HG03039 (cell line): Measurements from ENCODE around the gene CHAC1.

ENCODE experiments used
- ATAC-seq: cut with Tn5 transposase; IDR thresholded peaks from one replicate; pipeline ENCODE4 v1.9.1; 2021; ENCODE audit warnings: mild to moderate bottlenecking, moderate library complexity; ENCODE audit not compliant: unreplicated experiment

CHAC1 gene, protein sequence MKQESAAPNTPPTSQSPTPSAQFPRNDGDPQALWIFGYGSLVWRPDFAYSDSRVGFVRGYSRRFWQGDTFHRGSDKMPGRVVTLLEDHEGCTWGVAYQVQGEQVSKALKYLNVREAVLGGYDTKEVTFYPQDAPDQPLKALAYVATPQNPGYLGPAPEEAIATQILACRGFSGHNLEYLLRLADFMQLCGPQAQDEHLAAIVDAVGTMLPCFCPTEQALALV

DNA sequence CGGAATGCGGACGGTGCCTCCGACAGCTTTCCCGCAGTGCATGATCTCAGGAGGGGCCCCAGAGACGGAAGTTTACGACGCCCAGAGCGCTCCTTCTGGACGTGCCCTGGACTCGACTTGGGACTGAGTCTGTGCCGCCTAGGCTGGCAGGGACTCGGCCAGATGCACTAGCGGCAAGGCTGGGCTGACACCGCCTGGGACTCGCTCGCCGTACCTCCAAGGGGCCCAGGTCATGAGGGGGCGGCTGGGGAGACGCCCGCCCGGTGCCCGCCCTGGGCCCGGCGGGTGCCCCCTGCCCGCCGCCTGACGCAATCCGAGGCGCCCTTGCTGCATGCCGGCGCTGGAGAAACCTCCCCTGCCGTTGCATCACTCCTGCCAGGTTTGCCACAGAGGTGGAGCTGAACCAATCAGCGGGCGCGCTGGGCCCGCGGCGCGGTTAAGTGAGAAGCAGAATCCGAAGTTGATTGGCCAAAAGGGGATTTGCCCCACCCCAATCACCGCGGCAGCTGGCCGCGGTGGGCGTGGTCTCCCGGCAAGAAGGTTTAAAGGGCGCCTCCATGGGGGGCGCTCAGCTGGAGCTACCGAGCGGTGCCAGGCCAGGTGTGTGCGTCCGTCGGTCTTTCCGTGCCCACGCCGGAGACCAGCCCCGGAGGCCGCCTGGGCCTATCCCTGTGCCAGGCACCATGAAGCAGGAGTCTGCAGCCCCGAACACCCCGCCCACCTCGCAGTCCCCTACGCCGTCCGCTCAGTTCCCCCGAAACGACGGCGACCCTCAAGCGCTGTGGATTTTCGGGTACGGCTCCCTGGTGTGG is at the start of gene CHAC1:
CHAC1 (plus strand) TSS at position 571 of the 812 bp plus-strand sequence; CDS start at position 684, 113 bp downstream.
- ATAC-seq, result peak; percentile 90

DNA sequence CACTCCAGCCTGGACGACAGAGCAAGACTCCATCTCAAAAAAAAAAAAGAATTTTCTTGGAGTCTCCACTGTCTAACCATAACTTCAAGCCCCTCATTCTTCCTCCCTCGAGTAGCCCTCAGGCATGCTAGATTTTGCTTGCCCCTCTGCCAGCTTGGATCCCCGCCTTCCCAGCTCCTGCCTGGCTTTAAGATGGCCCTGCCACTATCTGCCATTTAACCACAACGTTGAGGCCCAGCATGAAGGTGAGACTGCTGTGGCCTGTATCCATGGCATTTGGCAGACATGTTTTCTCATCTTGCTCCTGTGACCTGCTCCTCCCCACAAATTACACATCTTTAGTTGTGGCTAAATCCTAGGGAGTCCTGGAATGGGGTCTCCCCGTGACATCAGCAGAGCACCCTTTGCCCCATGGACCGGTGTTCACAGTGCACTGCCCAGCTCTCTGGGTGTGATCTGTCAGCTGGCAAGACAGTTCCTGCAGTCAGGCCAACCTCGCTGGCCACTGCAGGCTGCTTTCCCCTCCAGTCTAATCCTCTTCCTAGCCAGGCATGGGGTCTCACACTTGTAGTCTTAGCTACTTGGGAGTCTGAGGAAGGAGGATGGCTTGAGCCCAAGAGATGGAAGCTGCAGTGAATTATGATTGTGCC is 48.6 kb upstream of the CHAC1 start:
- ATAC-seq, result no peak

DNA sequence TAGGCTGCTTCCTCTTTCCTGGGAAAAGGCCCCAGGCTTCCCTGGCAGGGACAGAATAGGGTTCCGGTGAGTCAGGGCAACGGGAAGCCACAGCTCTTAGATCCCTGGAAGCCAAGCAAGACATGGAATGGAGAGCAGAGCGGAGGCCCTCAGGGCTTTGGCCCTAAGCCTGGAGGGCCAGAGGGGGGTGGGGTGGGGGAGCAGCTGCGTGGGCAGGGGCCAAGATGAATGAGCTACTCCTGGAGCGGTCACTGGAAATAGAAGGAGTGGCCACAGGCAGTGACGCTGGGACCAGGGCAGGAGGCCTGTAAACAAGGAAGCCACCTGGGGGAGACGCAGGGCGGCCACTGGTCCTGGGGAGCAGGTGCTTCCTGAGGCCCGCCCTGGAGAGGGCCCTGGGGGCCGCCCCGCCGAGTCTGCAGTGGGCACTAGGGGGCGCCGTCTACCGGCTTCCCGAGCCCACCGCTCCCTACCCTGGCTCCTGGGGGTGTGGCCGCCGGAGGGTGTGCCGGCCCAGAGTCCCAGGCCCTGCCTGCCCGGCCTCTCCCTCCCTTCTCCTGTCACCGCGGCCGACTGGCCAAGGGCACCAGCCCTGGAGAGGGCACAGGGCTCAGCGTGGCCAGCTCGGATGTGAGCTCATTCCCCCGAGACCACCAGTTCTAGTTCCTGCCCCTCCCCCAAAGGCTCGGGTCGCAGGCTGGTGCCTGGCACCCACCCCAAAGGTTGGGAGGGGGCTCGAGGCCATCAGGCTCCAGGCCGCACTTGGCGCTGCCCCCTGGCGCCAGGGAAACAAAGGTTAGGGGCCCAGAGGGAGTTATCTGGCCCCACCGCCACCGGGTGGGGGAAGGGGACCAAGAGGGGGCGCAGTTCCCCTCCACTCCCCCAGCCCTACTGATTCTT is 46.9 kb upstream of the CHAC1 start:
- peak; percentile 57 for ATAC-seq

DNA sequence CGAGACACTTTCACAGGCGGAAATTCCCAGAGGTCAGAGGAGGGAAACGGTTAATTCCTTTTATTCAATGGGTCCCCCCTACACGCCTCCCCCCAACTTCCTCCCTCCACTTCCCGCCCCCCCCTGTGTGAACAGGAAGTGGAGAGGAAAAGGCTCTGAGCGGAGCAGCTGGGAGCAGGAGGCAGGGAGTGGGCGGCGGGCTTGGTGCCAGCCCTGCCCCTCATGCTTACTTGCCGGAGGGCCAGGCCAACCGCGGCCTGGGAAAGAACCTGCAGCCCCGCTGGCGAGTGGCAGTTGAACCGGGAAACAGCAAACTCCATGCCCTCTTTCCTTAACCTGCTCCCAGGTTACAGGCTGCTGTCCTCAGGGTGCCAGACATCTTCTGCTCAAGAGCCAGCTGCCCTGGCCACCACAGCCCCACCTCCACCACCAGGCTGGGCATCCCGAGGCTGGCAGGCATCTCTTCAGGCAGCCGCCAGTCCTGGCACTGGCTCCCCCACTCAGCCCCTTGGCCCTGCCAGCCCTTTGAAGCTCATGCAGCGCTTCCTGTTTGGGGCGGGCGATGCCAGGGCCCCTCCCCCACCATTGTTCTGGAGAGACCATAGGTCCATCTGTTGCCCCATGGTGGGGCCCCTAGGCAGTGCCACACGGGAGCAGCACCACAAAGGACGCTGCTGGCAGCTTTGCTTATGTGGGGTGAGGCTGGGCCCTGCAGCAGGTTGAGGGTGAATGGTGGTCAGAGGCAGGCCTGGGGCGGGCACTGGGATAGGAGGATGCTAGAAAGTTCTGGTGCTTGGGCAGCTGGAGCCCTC is 46.1 kb upstream of the CHAC1 start:
- ATAC-seq, result no peak

DNA sequence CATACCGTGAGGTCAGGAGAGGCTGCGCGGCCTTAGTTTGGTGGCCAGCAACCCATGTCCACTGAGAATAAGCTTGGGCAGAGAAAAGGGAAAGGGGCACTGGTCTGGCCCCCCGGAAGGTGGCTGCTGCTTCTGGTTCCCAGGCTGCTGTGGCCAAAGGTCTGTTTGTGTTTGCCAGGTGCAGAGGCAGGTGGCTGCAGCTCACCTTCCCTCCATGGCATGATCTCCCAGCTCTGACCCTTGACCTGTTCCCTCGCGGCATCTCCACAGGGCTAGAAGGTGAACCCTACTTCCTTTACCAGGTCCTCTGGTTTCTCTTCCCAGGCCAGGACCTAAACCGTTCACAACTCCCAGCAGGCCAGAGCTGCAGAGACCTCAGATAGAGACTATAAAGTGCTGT is 45.2 kb upstream of the CHAC1 start:
- ATAC-seq, result no peak

DNA sequence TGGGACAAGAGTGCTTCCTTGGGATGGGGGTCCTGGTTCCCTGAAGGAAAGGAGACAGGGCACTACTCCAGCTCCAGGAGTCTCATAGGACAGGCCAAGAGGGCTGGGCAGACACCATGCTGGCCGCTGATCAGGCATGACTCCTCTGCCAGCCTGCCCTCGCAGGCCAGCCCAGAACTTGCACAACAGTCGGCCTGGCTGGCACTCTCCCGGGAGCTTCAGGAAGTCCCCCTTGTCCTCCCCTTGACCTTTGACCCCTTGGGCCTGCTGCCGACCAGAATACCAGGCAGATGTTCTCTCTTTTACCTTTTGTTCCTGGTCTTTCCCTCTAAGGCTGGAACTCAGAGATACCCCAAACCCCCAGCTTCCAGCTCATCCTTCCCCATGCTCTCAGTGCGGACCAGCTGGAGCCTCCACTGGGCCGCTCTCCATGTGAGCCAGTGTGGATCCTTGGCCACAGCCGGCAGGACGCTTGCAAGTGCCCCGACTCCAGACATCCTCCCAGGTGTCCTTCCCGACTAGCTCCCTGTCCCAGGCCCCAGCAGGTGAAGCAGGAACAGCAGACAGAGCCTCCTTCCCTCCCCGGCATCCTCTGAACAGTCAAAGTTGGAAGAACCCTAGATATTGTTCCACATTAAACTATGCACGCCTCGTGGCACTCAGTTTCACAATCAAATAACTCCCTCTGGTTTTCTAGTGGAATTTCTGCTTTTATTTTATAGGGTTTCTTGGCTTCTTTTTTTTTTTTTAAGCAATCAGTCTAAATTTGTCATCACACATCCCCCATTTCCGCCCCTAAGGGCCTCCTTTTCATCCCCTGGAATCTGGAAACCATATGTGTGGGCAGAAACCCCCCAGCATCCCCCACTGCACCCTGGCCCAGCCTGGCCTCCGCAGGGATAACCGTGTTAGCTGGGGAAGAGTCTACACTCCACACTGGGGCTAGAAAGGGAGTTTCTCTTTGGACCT is 43.3 kb upstream of the CHAC1 start:
- no peak for ATAC-seq

DNA sequence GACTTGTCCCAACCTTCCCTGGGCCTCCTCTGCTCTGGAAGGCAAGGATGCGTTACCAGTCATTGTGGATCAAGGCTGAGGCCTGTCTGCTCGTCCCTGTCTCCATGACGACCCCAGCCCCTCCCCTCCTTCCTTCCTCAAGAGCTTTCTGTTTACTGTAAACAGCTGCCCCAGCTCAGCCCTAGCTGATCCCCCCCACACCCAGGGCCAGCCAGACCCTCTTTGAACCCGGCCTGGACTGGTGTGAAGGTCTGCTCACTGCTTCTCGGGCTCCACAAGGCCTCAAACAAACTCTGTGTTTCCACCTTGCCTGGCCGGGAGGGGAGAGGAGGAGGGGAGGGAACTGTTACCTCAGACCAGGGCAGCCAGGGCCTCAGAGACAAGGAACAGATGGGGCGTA is 42.1 kb upstream of the CHAC1 start:
- no peak for ATAC-seq

DNA sequence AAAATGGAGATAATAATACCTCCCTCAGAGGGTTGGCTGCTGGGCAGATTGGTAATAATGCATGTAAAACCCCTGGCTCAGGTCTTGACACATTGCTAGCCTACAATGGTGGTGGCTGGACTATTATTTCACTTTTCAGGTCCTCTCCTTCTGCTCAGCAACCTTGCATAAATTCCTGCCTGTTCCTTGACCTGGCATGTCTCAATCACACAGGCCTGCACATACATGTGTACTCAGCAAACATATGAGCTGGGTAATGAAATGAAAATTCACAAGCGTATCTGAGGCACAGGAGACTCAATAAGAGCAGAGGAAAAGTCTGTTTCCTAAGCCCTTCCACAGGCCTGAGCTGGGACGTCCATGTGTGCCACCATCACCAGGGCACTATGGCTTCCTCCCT is 41.6 kb upstream of the CHAC1 start:
- no peak for ATAC-seq

DNA sequence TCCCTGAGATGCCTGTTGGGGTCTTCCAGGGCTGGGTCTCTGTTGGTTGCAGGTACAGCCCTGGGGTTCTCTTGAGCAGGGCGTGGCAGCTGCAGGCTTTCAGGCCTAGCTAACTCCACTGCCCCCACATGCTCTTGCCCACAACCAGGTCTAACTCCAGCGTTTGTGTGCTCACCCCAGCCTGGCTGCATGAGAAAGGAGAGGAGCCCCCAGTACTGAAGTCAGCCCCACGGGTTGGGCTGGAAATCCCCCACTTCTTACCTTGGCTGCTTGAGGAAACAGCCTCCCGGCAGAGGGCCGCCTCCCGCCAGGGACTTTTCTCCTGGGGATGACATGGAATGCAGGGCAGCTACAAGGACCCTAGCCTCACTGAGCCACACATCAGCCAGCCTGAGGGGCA is 40.8 kb upstream of the CHAC1 start:
- ATAC-seq, result no peak

DNA sequence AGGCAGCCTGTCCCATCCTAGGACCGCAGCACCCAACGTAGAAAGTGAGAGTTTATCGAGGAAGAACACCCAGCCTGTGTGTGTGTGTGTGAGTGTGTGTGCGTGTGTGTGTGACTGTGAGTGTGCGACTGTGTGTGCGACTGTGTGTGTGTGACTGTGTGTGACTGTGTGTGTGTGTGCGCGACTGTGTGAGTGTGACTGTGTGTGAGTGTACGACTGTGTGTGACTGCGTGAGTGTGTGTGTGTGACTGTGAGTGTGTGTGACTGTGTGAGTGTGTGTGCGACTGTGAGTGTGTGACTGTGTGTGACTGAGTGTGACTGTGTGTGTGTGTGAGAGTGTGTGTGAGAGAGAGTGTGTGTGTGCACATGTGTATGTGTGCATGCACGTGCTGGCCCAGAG is 39.3 kb upstream of the CHAC1 start:
- ATAC-seq, result no peak

DNA sequence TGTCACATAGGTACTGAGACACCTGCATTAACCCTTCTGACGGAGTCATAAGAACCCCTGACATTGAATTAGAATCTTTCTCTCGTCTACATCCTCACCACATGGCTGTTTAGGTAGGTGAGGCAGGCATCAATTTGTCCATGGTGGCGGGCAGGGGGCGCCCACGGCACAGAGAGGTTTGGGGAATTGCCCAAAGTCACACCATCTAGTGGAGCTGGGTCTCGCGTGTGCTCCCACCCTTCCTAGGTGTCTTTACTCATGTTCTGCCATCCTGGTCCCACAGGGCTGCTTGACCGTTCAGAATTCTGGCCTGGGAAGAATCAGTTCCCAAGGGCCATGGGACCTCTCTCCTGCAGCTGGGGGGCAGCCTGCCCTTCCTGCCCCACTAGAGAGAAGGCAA is 38.8 kb upstream of the CHAC1 start:
- no peak for ATAC-seq

DNA sequence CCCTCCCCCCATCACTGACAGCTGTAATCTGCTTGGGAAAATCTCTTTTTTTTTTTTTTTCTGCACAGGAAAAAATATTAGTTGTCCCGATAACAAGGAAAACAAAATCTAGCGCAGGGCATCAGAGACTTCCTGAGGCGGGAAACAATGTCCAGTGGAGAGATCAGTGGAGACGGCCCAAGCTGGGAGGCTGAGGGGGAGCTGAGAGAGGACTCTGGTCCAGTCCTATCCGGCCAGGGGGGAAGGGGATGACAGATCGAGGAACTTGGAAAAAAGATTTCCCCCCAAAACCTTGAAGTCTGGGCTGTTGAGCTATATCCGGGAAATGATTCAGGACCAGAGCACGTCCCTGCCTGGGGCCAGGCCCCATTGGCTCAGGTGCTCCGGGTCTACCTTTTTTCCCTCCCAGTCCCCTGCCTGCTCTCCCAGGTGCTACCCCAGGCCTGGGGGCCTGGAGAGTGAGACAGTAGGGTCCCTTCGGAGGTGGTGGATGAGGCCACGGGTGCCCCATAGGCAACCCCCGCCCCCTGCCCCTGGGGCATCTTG is 38.1 kb upstream of the CHAC1 start:
- no peak for ATAC-seq

DNA sequence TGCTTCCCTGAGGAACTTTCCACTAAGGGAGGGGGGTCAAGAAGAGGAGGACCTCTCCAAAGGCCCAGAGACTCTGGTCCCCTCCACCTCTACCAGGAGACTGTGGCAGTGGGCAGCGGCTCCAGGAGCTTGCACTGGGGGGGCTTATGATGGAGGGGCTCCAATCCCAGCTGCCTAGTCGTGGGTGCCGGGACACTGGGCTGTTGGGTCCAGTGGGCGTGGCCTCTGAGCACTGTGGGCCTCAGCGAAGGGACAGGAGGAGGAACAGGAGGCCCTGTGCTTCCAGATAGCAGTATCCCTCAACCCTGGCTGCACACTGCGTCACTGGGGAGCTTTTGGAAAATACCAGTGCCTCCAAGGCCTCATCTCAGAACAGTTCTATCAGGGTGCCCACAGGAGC is 37.6 kb upstream of the CHAC1 start:
- no peak for ATAC-seq

DNA sequence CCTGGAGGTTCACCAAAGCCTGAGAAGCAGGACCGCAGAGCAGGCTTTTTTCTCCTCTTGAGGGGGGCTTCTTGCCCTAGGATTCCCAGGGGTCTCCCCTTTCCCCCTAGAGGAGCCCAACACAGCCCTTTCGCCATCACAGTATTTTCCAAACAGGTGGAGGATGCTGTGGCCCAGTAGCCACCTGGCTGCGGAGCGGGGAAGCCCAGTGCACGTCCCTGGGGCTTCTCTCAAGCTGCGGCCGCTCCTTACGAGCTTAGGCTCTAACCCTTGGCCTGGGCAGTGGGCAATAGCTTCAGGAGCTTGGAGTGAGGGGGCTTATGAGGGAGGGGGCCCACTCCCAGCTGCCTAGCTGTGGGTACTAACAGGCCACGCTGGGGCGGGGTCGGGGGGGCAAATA is 35.7 kb upstream of the CHAC1 start:
- ATAC-seq, result no peak

DNA sequence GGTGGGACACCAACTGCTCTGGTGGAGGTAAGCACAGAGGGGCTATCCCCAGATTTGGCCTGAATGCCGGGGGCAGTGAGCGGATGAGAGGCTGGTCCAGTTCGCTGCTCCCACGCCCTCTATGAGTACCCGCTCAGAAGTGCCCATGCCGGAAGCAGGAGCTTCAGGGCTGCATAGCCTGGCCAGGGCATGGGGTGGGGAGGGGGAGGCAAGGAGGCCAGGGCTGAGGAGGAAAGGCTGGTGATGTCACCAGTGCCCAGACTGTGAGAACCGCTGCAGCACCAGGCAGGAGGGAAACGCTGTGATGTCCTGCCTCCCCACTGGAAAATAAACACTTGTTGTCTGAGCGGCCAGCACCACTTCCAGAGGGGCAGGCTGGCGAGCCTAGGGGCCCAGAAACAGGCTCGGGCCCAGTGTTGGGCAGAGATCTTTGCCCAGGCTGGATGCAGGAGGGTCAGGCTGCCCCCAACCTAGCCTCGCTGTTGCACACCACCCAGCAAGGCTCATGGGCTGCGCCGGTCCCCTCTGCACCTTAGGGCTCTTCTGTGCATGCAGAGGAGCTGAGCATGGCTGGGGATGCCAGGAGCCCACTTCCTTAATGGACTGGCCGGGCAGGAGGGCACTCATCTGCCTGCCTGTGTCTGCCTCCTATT is 35.0 kb upstream of the CHAC1 start:
- ATAC-seq, result no peak

DNA sequence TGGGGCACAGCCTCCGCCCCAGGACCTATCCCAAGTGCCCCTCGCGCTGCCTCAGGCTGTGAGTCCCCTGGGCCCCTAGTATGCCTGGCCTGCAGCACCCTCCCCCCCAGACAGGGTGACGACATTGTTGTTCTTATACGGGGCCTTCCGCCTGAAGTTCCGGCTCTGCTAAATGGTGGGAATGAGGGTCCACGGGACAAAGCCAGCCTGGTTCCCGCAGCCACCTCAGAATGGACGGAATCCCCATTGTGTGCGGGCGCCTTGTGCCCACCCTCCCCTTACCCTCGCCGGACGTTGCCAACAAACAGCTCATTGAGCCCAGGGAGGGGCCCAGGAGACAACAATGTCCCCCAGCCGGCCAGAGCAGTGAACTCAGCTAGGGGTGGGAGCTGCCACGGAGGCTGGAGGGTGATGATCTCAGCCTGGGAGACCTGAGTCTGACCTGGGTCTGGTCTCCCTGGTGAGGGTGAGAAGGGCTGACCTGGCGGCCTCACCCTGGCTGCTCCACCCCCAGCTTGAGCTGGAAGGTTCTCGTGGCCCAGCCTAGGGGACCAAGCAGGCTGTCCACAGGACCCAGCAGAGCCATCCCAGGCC is 34.4 kb upstream of the CHAC1 start:
- no peak for ATAC-seq

DNA sequence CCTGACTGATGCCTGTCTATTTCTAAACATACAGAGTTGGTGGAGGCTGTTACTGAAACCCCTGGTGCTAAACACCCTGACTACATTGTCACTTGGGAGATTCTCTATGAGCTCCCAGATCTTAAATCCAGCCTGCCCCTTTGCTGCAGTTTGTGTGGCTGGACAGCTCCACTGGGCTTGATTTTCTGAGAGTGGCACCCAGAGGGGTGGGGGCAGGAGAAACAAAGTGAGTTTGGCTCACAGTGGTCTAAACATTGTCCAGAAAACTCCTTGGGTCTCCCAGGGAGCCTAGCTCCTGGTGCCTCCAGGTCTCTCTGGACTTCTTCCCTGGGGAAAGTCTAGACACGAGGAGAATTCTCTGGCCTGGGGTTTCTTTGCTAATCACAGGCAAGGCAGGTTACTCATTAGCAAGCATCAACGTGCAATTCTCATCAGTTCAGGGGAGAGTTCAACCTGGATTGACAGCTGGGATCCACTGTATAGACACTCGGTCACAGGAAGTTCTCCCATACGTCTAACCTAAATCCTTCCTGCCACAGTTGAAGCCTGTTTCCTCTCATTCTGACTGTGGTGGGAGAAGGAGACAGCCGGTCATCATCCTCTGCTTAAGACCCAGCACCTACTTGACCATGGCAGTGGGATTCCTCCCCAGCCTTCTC is 31.2 kb upstream of the CHAC1 start:
- ATAC-seq, result no peak
